H1 (cell line): ENCODE data around the gene MAGI1. TPM values are rescaled to one million over a fixed set of nuclear protein-coding genes. Genes with fewer than 3 reads are reported as not detected.

Experiments
- CTCF ChIA-PET: fragments of 300-600 bp; sonication (Branson Sonifier 250); formaldehyde crosslinking; loops from one replicate; lab custom pipeline; 2021; ENCODE audit not compliant: partially characterized antibody; lab: Charles Lee
- POLR2A ChIA-PET: fragments of 300-600 bp; sonication (Branson Sonifier 250); formaldehyde crosslinking; loops from one replicate; lab custom pipeline; 2021; ENCODE audit warnings: inconsistent platforms; ENCODE audit not compliant: partially characterized antibody; lab: Charles Lee
- DNase-seq, 2 experiments: peaks; one replicate each; pipeline versions ENCODE4 v3.0.0 to v3.0.0-alpha.2; 2010 to 2022; ENCODE audit warnings: low spot score in 2 of 2, low read depth in 1 of 2, mixed read lengths in 1 of 2
- FAIRE-seq: peaks from 2 replicates; lab custom pipeline; 2011; peaks lifted over from hg19 to GRCh38; lab: Jason Lieb, UNC
- H2AFZ ChIP-seq: 2 replicates; pipeline ENCODE4 v1.8.1; 2012; ENCODE audit warnings: low read length, inconsistent platforms
- H2AK5ac ChIP-seq: 2 replicates; pipeline ENCODE4 v1.6.1; 2013; ENCODE audit warnings: low read depth, low read length
- H2BK120ac ChIP-seq: replicated peaks from 2 replicates; pipeline ENCODE3; 2013; ENCODE audit warnings: low read depth, low read length, inconsistent platforms
- H2BK12ac ChIP-seq: 2 replicates; pipeline ENCODE4 v1.6.1; 2013; ENCODE audit warnings: low read depth, low read length
- H2BK15ac ChIP-seq: 2 replicates; pipeline ENCODE4 v1.6.1; 2013; ENCODE audit warnings: low read length
- H2BK20ac ChIP-seq: 2 replicates; pipeline ENCODE4 v1.6.1; 2013; ENCODE audit warnings: low read length
- H2BK5ac ChIP-seq: 2 replicates; pipeline ENCODE4 v1.6.1; 2013; ENCODE audit warnings: low read depth, low read length
- H3K14ac ChIP-seq: 2 replicates; pipeline ENCODE4 v1.6.1; 2013; ENCODE audit warnings: inconsistent platforms; ENCODE audit not compliant: insufficient read length
- H3K18ac ChIP-seq: 2 replicates; pipeline ENCODE4 v1.6.1; 2013; ENCODE audit warnings: low read length; ENCODE audit errors: extremely low read depth
- H3K23ac ChIP-seq: 2 replicates; pipeline ENCODE4 v1.6.1; 2013; ENCODE audit warnings: inconsistent platforms; ENCODE audit not compliant: insufficient read length
- H3K23me2 ChIP-seq: 2 replicates; pipeline ENCODE4 v1.6.1; 2013; ENCODE audit warnings: low read depth, low read length
- H3K27ac ChIP-seq: 2 replicates; pipeline ENCODE4 v1.6.1; 2011; ENCODE audit warnings: low read depth, low read length, inconsistent platforms
- H3K27me3 ChIP-seq, 4 experiments: replicated peaks in 1 of 4; 1 replicate in 1 of 4; 2 replicates in 3 of 4; pipeline versions ENCODE4 v1.6.1 to v1.8.1; 2011 to 2013; ENCODE audit warnings: low read length in 3 of 4, mild to moderate bottlenecking in 3 of 4, inconsistent platforms in 2 of 4, mixed read lengths in 2 of 4, moderate library complexity in 1 of 4; ENCODE audit not compliant: control insufficient read depth in 3 of 4, insufficient read depth in 3 of 4; ENCODE audit errors: extremely low read depth in 1 of 4
- H3K36me3 ChIP-seq, 4 experiments: 2 replicates each; pipeline versions ENCODE4 v1.6.1 to v1.8.1; 2011 to 2013; ENCODE audit warnings: mild to moderate bottlenecking in 4 of 4, low read length in 3 of 4, moderate library complexity in 2 of 4, control low read depth in 1 of 4, inconsistent platforms in 1 of 4; ENCODE audit not compliant: insufficient read depth in 4 of 4, control insufficient read depth in 2 of 4
- H3K4ac ChIP-seq: replicated peaks from 2 replicates; pipeline ENCODE3; 2013; ENCODE audit warnings: low read length, low read depth, mixed read lengths, inconsistent platforms; ENCODE audit not compliant: insufficient read length
- H3K4me1 ChIP-seq, 4 experiments: replicated peaks in 1 of 4; 1 replicate in 1 of 4; 2 replicates in 3 of 4; pipeline versions ENCODE4 v1.6.1 to v1.8.1; 2011 to 2013; ENCODE audit warnings: low read length in 3 of 4, inconsistent platforms in 2 of 4, mixed read lengths in 1 of 4; ENCODE audit not compliant: insufficient read depth in 4 of 4, control insufficient read depth in 3 of 4
- H3K4me2 ChIP-seq, 2 experiments: 2 replicates each; pipeline versions ENCODE4 v1.6.1 to v1.8.1; 2011 to 2013; ENCODE audit warnings: low read depth in 2 of 2, low read length in 2 of 2, control low read depth in 1 of 2, inconsistent platforms in 1 of 2, mild to moderate bottlenecking in 1 of 2; ENCODE audit not compliant: insufficient read depth in 1 of 2
- H3K4me3 ChIP-seq, 4 experiments: fragments of 200-600, 300-600 bp in 1 of 4; sonication (generic), shearing (Covaris generic), sonication (Bioruptor Twin) in 1 of 4; 2 replicates each; pipeline versions ENCODE4 v1.5.1 to v1.8.1; 2011 to 2016; ENCODE audit warnings: low read length in 4 of 4, low read depth in 3 of 4, control low read depth in 2 of 4, inconsistent platforms in 2 of 4, mild to moderate bottlenecking in 2 of 4, mixed read lengths in 1 of 4, moderate library complexity in 1 of 4; ENCODE audit not compliant: insufficient read depth in 2 of 4; ENCODE audit errors: extremely low read depth in 1 of 4
- H3K56ac ChIP-seq: replicated peaks from 2 replicates; pipeline ENCODE3; 2013; ENCODE audit warnings: low read depth, mild to moderate bottlenecking, mixed read lengths, low read length, inconsistent platforms; ENCODE audit not compliant: insufficient read length
- H3K79me1 ChIP-seq: 2 replicates; pipeline ENCODE4 v1.6.1; 2013; ENCODE audit warnings: low read depth, low read length, control low read depth
- H3K79me2 ChIP-seq, 2 experiments: 2 replicates each; pipeline versions ENCODE4 v1.6.1 to v1.8.1; 2012 to 2013; ENCODE audit warnings: low read length in 2 of 2, mild to moderate bottlenecking in 2 of 2, inconsistent platforms in 1 of 2; ENCODE audit not compliant: insufficient read depth in 2 of 2, control insufficient read depth in 1 of 2
- H3K9ac ChIP-seq, 4 experiments: replicated peaks in 1 of 4; 1 replicate in 1 of 4; 2 replicates in 3 of 4; pipeline versions ENCODE4 v1.6.1 to v1.8.1; 2011 to 2013; ENCODE audit warnings: low read depth in 3 of 4, low read length in 3 of 4, control low read depth in 2 of 4, mild to moderate bottlenecking in 2 of 4, moderate library complexity in 2 of 4, inconsistent platforms in 1 of 4; ENCODE audit errors: extremely low read depth in 1 of 4
- H3K9me3 ChIP-seq, 2 experiments: 2 replicates each; pipeline versions ENCODE4 v1.6.1 to v1.8.1; 2012 to 2013; ENCODE audit warnings: mild to moderate bottlenecking in 2 of 2, moderate library complexity in 2 of 2, control low read depth in 1 of 2, inconsistent platforms in 1 of 2, low read depth in 1 of 2, low read length in 1 of 2, mixed read lengths in 1 of 2; ENCODE audit not compliant: insufficient read depth in 2 of 2
- H4K20me1 ChIP-seq, 2 experiments: replicated peaks in 1 of 2; 2 replicates each; pipeline versions ENCODE3 to v1.8.1; 2011 to 2013; ENCODE audit warnings: inconsistent platforms in 2 of 2, low read length in 2 of 2, mild to moderate bottlenecking in 1 of 2; ENCODE audit not compliant: insufficient read depth in 2 of 2, control insufficient read depth in 1 of 2
- H4K5ac ChIP-seq: 2 replicates; pipeline ENCODE4 v1.6.1; 2013; ENCODE audit warnings: low read length, low read depth, mixed read lengths, inconsistent platforms; ENCODE audit not compliant: insufficient read length
- H4K8ac ChIP-seq: 2 replicates; pipeline ENCODE4 v1.8.0; 2013; ENCODE audit warnings: mild to moderate bottlenecking, moderate library complexity, low read length, inconsistent platforms; ENCODE audit not compliant: insufficient read depth; ENCODE audit errors: extremely low read depth
- H4K91ac ChIP-seq: replicated peaks from 2 replicates; pipeline ENCODE3; 2013; ENCODE audit warnings: low read length, mixed read lengths, inconsistent platforms; ENCODE audit not compliant: insufficient read length
- EGR1 ChIP-seq: IDR thresholded peaks from 2 replicates; pipeline ENCODE4 v1.6.1; 2011; ENCODE audit warnings: low read depth, low read length, borderline replicate concordance
- GABPA ChIP-seq: IDR thresholded peaks from 2 replicates; pipeline ENCODE4 v1.6.1; 2011; ENCODE audit warnings: mild to moderate bottlenecking, low read length, moderate library complexity, borderline replicate concordance; ENCODE audit not compliant: insufficient read depth
- HDAC2 ChIP-seq, 2 experiments: fragments of 300-600 bp in 1 of 2; sonication (generic) in 1 of 2; IDR thresholded peaks; 2 replicates each; pipeline ENCODE4 v1.6.1; 2011 to 2012; ENCODE audit warnings: low read depth in 2 of 2, low read length in 2 of 2, mild to moderate bottlenecking in 2 of 2, moderate library complexity in 2 of 2, borderline replicate concordance in 1 of 2, inconsistent platforms in 1 of 2
- KDM4A ChIP-seq: IDR thresholded peaks from one replicate; pipeline ENCODE4 v1.7.1; 2012; ENCODE audit warnings: low read depth, mild to moderate bottlenecking, moderate library complexity, low read length, inconsistent platforms; ENCODE audit not compliant: severe bottlenecking
- POLR2A ChIP-seq, 2 experiments: IDR thresholded peaks; 1 replicate in 1 of 2; 2 replicates in 1 of 2; pipeline ENCODE4 v1.6.1; 2011; ENCODE audit warnings: low read depth in 2 of 2, low read length in 2 of 2, mild to moderate bottlenecking in 2 of 2; ENCODE audit errors: control extremely low read depth in 1 of 2
- RBBP5 ChIP-seq: IDR thresholded peaks from 2 replicates; pipeline ENCODE4 v1.7.1; 2012; ENCODE audit warnings: low read depth, mild to moderate bottlenecking, inconsistent platforms, low read length, moderate library complexity, borderline replicate concordance
- SIN3A ChIP-seq, 2 experiments: IDR thresholded peaks in 1 of 2; conservative IDR thresholded peaks in 1 of 2; 2 replicates each; pipeline ENCODE4 v1.6.1; 2011 to 2012; ENCODE audit warnings: low read length in 2 of 2, improper control_type of control experiment in 1 of 2, low read depth in 1 of 2, mild to moderate bottlenecking in 1 of 2
- TAF1 ChIP-seq: IDR thresholded peaks from 2 replicates; pipeline ENCODE4 v1.6.1; 2011; ENCODE audit warnings: mild to moderate bottlenecking, low read depth, low read length
- TBP ChIP-seq: IDR thresholded peaks from 2 replicates; pipeline ENCODE4 v1.6.1; 2011; ENCODE audit warnings: low read depth, low read length, improper control_type of control experiment
- YY1 ChIP-seq: IDR thresholded peaks from 2 replicates; pipeline ENCODE4 v1.6.1; 2011; ENCODE audit warnings: low read depth, mild to moderate bottlenecking, low read length
- WGBS, 2 experiments: shearing (Covaris generic) in 1 of 2; methylation state at CpG; one replicate each; pipeline versions ENCODE4 v1.1.6 to v1.1.7; 2013 to 2015; ENCODE audit warnings: low lambda C conversion rate in 2 of 2, mixed read lengths in 2 of 2, inconsistent platforms in 1 of 2, low coverage in 1 of 2, missing lambda C conversion rate in 1 of 2; ENCODE audit not compliant: insufficient replicate concordance in 2 of 2, insufficient coverage in 1 of 2, insufficient read length in 1 of 2; ENCODE audit errors: extremely low coverage in 1 of 2, missing lambda C conversion rate in 1 of 2; 5-methylcytosine and 5-hydroxymethylcytosine counted together
- polyA plus RNA-seq, 7 experiments: library from polyadenylated mRNA; depleted of rRNA in 3 of 7; stranded (reverse) in 5 of 7; unstranded in 2 of 7; fragments of >200 nt in 5 of 7; fragments of 200-250 nt in 2 of 7; gene quantifications; 1 replicate in 5 of 7; 2 replicates in 1 of 7; 4 replicates in 1 of 7; pipeline versions ENCODE4 v1.2.1 to v1.2.3, GENCODE V29; 2011 to 2013; ENCODE audit warnings: missing spikeins in 2 of 7, mixed read lengths in 2 of 7
- total RNA-seq: library from RNA; stranded (reverse); fragmentation: NEBNext Ultra II Directional; extraction: Animal tissue kit (Norgen Biotek cat#: 25700); gene quantifications from 2 replicates; pipeline ENCODE4 v1.2.1, GENCODE V29; 2021

MAGI1 gene
- total and polyA plus RNA-seq, 2 of the 8 experiments (the other 6 are each of a cell fraction or from before 2014, with no cell fraction given): 19.8 to 78.0 TPM

DNA sequence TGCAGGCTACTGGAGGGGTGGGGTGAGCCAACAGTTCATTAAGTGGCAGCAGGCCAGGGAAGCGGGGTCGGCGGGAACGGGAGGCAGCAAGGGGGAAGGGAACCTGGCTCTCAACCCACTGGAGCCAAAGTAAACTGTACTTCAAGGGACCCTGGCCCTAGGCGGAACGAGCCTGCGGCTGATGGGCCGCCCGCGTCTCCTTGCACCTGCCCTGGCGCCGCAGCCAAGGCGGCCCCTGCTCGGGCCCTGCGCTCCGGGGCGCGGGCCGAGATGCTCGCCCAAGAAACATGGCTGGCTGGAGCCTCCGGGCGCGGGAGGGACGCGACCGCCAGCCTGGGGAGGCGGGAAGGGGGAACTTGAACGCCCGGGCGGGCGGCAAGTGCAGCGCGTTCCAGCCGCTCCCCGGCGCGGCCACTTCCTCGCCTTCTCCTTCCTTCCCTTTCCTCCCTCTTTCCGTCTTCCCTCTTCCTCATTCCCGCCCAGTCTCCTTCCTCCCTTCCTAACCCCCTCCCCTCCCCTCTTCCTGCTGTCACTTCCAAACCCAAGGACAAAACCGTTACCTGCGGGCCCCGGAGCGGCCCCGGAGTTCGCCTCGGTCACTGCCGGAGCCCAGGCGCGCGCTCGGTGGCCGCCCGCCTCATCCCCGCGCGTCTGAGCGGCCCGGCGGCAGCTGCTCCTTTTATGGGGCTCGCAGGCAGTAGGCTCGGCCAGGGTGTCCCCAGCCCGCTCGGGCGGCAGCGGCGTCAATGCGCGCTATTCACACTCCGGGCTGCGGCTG lies 489.7 kb downstream of the MAGI1 start:
- no peaks in the 10 kb centered on the region for H3K36me3 ChIP-seq
- H2BK20ac ChIP-seq: no peak overlapping the region
- no peak overlapping the region for H3K18ac ChIP-seq
- H3K27me3 ChIP-seq: no peaks in the 10 kb centered on the region
- no peak overlapping the region for H2AFZ ChIP-seq
- POLR2A ChIA-PET: interaction anchor here (0.7 to 3.8 kb wide), 10 partner anchors 9 to 83 kb away, joined by 3 to 35 read pairs (median 4); no protein-coding TSS in a partner anchor
- CTCF ChIA-PET: interaction anchor here (1.3 to 4.3 kb wide), 9 partner anchors 11 to 123 kb away, joined by 3 to 18 read pairs (median 5); no protein-coding TSS in a partner anchor
- no peak overlapping the region for H4K91ac ChIP-seq
- no peak overlapping the region for H2BK15ac ChIP-seq
- peak overlapping the region; percentile 75; the same call in 1 of the 2 replicates for H4K8ac ChIP-seq
- no peak overlapping the region for H2BK120ac ChIP-seq
- no peak overlapping the region for H3K23ac ChIP-seq
- peak overlapping the region in 3 of 4 experiments; percentile 21 to 78 (median 35); a peak in 5 of 7 replicates for H3K9ac ChIP-seq
- no peak overlapping the region for H3K4ac ChIP-seq
- H3K79me2 ChIP-seq: peaks cover 4 to 62% of the 10 kb centered on the region in 2 experiments; a peak in 3 of 4 replicates
- FAIRE-seq (no peak), DNase-seq (peak in 1 of 2 experiments; percentile 74)
- no peaks in the 10 kb centered on the region for H3K9me3 ChIP-seq
- WGBS, 2 experiments: 5% methylated on average over 36 of the region's 71 CpGs; no CpG with 5 or more reads in 1 of the 2 experiments
- H3K56ac ChIP-seq: no peak overlapping the region
- H3K27ac ChIP-seq: no peak overlapping the region
- H4K20me1 ChIP-seq: peaks cover 7 to 17% of the 10 kb centered on the region in 2 experiments
- H3K23me2 ChIP-seq: peaks cover 6% of the 10 kb centered on the region
- H3K4me3 ChIP-seq: peak overlapping the region; percentile 64 to 75 (median 69)
- H2BK12ac ChIP-seq: 0 out of 2 replicates have a peak overlapping the region, but pooled peaks have one; percentile 46
- H3K79me1 ChIP-seq: peaks cover 3% of the 10 kb centered on the region; the same call in 1 of the 2 replicates
- no peak overlapping the region for H4K5ac ChIP-seq
- H2BK5ac ChIP-seq: no peak overlapping the region
- H3K4me1 ChIP-seq: peaks cover 4 to 14% (median 9%) of the 10 kb centered on the region in 4 experiments
- H2AK5ac ChIP-seq: no peak overlapping the region
- H3K14ac ChIP-seq: no peak overlapping the region
- H3K4me2 ChIP-seq: peak overlapping the region; percentile 80 to 93
- TF ChIP-seq EGR1 (peak; percentile 87), GABPA (no peak), KDM4A (peak; percentile 59), TAF1 (0 out of 2 replicates have a peak, but pooled peaks have one; percentile 25), POLR2A (IDR thresholded peaks at IDR 0.05; ENCODE audit: control extremely low read depth in 1 of 2, low read depth in 2 of 2, low read length in 2 of 2) (peak in 1 of 2 experiments; percentile 46; a peak in 2 of 3 replicates), SIN3A (conservative IDR thresholded peaks at IDR 0.05 in 1 of 2, IDR thresholded peaks at IDR 0.05 in 1 of 2; ENCODE audit: low read depth in 1 of 2, low read length in 2 of 2) (0 out of 4 replicates have a peak, but pooled peaks have one; percentile 19 to 40), RBBP5 (peak; percentile 99), HDAC2 (IDR thresholded peaks at IDR 0.05; ENCODE audit: borderline replicate concordance in 1 of 2, low read depth in 2 of 2, low read length in 2 of 2) (0 out of 4 replicates have a peak, but pooled peaks of 1 of the 2 experiments have one; percentile 32), TBP (peak; percentile 44; the same call in 1 of the 2 replicates), YY1 (peak; percentile 40; the same call in 1 of the 2 replicates)
